Left cardiac atrium (tissue), 4 donors: ENCODE data around the gene PPP1CB. TPM values are rescaled to one million over a fixed set of nuclear protein-coding genes. Genes with fewer than 3 reads are reported as not detected.
"Not testable (repeated sequence)": the region's sequence is repeated elsewhere in the genome, so short reads cannot be mapped to it uniquely, and the experiment has no call there.

Source experiments
- ATAC-seq, 2 donors: fragments of 200-7000 bp; cut with Tn5 transposase; one replicate each; pipeline ENCODE4 v1.9.1; 2020; ENCODE audit warnings: mild to moderate bottlenecking in 2 of 2, moderate library complexity in 2 of 2
- DNase-seq: peaks from one replicate; pipeline ENCODE4 v3.0.0-alpha.2; 2020
- intact Hi-C, 2 donors: fragments of 100-400 bp; cut with DNase I; formaldehyde crosslinking; loops; one replicate each; pipeline versions ENCODE4 v1.14.1 to v1.15.1; 2022 to 2023
- total RNA-seq, 2 donors: library from RNA; stranded (reverse); fragmentation: NEBNext Ultra II Directional; extraction: Animal tissue kit (Norgen Biotek cat#: 25700); gene quantifications; one replicate each; pipeline ENCODE4 v1.2.1, GENCODE V29; 2021
- donor health status: DM: no; HTN: yes; CAD: no.
- donor health status: DM: no; HTN: yes; CAD: no; lungs with severe emphysema.
- donor health status: DM: yes; HTN: yes; CAD: no.
- donor health status: Dilated cardiomyopathy.

Gene PPP1CB
- total RNA-seq, 2 donors from 2014 or later = 260 to 326 TPM

DNA sequence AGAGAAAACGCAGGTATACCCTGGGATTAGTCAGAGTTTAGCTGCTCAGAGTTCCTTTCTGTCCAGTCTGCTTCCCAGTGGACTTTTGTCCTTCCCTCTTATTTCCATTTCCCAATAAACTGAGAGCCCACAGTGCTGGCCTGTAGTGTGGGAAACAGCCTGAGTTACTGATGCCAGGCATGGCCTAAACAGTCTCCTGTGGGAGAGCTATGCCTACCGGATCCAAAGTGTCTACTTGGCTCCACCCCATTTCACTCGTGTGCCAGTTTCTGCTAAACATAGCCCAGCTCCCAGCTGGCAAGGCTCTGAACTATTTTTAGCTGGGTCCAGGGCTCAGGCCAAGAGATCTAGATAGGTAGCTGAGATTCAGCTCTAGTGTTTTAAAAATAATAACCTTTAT, 15.6 kb upstream of the PPP1CB start:
- intact Hi-C loops = no loop called here

DNA sequence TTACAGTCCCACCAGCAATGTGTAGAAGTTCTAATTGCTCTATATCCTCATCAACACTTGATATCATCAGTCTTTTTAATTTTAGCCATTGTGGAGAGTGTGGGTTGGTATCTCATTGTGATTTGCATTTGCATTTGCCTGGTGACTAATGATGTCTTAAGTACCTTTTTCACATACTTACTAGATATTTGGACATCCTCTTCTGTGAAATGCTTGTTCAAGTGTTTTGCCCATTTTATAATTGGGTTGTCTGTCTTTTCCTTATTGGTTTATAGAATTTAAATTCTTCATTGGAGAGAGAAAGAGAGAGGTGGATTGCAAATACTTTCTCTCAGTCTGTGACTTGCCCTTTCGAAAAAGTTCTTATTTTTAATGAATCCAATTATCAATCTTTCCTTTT, 14.0 kb upstream of the PPP1CB start:
- intact Hi-C loops = no loop called here
- ATAC-seq (no peak), DNase-seq (no peak)

More for the DNA sequence above, 15.6 kb upstream of the PPP1CB start:
- DNase-seq (peak; percentile 76), ATAC-seq (peak; percentile 99)

DNA sequence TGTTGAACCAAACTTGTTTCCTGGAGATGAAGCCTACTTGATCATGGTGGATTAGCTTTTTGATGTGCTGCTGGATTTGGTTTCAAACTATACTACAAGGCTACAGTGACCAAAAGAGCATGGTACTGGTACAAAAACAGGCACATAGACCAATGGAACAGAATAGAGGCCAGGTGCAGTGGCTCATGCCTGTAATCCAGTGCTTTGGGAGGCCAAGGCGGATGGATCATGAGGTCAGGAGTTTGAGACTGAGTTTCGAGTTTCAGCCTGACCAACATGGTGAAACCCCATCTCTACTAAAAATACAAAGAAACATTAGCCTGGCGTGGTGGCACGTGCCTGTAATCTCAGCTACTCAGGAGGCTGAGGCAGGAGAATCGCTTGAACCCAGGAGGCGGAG, 9.0 kb upstream of the PPP1CB start:
- ATAC-seq, DNase-seq, intact Hi-C loops: not testable (repeated sequence)

DNA sequence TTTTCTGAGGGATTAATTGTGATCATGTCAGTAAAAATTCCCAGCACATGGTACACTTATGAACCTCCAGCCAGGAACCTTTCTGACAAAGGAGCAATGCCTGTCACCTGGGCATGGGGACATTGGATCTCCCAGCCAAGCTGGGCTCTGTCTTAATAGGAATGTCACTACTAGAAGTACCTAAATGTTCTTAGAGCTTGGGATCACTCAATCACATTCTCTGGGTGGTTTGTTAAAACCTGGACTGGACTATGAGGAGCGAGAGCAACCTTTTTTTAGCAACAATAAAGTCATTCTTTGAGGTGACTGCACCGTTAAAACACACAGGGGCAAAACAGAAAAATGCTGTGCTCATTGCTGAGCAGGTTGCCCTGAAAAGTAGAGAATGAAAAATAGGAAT, 6.4 kb upstream of the PPP1CB start:
- intact Hi-C loops = no loop called here
- DNase-seq = no peak
- ATAC-seq = no peak

DNA sequence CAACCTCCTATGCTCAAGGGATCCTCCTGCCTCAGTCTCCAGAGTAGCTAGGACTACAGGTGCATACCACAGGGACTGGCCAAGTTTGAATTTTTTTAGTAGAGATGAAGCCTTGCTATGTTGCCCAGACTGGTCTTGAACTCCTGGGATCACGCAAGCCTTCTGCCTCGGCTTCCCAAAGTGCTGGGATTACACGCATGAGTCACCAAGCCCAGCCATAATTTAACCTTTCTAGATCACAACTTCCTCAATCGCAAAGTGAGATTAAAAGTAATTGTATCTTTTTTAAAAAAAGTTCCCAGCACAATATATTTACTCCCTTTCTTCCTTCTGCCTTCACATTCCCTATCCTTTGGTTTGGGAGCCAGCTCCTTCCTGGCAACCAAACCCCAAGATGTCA, 5.8 kb upstream of the PPP1CB start:
- intact Hi-C loops = no loop called here
- DNase-seq = no peak
- ATAC-seq = no peak

DNA sequence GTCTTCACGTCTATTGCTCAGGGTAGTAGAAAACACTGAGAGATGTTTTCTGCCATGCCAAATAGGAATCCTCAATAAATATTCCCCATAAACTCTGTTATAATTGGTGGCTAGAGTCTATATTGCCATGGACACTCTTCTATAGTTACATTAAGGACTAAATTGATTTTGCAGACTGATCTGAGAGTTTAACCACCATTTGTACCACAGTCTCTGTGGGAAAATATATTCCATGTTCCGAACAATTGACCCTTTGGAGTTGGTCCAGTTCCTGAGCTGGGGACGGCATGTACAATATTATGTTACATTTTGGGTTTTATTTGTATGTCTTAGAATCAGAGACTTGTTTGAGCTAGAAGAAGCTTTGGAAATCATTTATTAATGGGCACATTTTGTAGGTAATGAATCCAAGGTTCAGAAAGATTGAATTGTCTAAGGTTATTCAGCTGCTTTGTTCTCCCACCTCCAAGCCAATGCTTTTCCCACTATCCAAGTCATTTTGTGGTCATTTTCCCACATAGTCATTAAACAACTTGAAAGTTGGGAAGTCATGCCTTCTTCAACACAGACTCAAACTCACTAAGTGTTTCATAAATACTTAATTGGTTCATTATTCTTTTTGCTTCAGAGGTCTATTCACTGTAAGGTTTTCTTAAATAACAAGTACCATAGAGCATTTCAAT, 5.1 kb upstream of the PPP1CB start:
- intact Hi-C loops = no loop called here
- DNase-seq = no peak
- ATAC-seq = no peak

DNA sequence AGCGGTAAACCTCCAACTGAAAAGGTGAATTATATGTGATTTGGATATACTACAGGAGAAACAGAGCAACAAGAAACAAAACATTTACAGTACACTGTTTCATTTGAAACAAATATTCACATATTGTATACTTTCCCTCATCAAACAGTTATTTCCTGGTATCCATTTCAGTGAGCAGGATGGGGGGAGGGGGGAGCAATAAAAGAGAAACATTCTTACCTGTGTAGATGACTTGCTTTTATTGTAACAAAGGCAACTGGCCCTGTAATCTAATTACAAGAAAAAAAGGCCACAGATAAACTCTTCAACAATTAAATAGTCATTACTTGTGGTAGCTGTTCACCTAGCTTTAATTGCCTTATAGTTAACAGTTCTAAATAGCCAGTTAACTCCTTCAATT, 3.9 kb upstream of the PPP1CB start:
- DNase-seq = no peak
- ATAC-seq = no peak
- intact Hi-C loops = no loop called here

DNA sequence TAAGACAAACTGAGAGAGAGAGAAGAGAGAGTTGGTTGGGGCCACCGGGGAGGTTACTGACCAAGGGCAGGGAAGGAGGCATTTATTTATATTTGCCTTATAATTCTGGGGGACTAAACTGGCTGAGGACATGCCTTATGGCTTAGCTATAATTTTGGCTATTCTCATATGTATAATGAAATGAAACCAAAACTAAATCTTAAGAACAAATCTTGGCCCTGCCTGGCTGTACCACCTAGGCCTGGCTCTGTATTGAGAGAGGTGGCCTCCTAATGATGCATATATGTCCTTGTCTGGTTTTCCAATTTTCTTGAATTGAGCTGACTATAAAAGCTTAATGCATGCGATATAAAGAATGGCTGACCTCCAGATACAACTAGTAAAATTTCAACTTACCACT, 3.5 kb upstream of the PPP1CB start:
- intact Hi-C loops = no loop called here
- ATAC-seq (no peak), DNase-seq (no peak)

DNA sequence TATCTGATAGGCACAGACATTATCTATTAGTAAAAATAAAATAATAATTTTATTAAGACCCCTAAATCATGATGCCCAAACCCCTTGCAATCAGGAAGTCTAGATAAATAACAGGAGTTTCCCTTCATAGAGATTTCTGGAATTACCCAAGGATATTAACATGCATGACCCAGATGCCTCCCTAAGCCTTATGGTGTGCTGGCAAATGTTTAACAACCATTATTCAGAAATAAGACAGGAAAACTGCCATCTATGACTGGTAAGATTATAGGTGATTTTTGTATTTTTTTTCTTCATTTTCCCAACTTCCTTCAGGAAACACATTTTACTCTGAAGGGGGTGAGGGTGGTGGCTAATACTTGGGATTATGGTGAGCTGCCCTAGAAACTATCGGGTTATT, 2.7 kb upstream of the PPP1CB start:
- DNase-seq (no peak), ATAC-seq (no peak)
- intact Hi-C loops = no loop called here

DNA sequence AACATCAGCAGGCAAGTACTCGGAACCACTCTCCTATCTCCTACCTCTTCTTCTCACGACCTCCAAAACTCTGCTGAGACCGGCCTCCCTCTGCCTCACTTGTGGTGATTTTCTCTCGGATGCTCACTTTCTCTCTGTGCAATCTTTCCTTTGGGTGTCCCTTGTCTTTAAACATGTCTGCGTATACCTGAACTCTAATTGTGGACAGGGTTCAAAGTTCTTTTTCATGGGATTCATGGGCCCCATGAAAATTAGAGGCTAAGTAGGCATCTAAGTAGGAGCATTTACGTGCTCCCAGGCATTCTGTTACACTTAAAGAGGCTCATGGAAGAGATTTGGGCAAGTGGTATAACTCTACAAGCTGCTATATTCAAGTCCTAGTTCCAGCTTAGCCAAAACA, 2.1 kb upstream of the PPP1CB start:
- DNase-seq = no peak
- intact Hi-C loops = no loop called here

DNA sequence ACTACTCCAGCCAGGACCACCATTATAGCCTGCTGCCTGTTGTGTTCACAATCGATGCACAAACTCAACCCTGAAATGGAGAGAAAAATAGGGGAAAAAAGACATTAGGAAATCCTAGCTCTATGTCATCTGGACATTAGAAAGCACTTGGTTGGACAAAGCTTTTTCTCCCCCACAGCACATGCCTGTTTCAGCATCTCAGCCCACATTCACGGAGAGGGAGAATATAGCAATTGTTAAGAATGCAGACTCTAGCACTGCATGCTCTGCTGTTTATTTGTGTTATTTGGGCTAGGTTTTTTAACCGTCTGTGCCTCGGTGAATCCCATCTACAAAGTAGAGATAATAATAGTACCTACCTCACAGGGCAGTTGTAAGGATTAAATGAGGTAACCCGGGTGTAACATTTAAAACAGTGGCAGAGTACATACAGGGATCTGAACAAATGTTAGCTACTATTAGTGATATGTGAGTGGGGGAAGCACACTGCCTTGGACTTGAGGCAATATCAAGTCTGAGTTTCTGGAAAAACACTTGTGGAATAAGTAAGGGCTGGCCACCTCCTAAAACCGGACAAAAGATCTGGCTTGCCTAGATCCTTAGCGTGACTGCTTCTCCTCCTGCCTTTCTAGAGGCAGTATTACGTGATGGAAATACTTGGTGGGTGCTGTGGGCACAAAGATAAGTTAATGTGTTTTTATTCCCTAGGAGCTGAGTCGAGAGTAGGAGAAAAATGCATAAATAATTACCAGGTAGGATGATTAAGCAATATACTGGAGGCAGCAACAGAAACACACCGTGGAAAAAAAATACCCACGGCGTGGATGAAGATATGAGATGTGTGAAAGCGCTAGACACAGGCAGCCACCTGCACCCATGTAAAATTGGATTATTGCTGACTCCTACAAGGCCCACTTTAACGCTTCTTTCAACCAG, 1.0 kb upstream of the PPP1CB start:
- DNase-seq (no peak), ATAC-seq (peak in 1 of 2 donors; percentile 4)
- intact Hi-C loops = loop anchor here (5.0 to 10.0 kb wide), 2 partner anchors 73 to 156 kb away; no protein-coding TSS in a partner anchor

More for the DNA sequence above, 2.1 kb upstream of the PPP1CB start:
- ATAC-seq = no peak

DNA sequence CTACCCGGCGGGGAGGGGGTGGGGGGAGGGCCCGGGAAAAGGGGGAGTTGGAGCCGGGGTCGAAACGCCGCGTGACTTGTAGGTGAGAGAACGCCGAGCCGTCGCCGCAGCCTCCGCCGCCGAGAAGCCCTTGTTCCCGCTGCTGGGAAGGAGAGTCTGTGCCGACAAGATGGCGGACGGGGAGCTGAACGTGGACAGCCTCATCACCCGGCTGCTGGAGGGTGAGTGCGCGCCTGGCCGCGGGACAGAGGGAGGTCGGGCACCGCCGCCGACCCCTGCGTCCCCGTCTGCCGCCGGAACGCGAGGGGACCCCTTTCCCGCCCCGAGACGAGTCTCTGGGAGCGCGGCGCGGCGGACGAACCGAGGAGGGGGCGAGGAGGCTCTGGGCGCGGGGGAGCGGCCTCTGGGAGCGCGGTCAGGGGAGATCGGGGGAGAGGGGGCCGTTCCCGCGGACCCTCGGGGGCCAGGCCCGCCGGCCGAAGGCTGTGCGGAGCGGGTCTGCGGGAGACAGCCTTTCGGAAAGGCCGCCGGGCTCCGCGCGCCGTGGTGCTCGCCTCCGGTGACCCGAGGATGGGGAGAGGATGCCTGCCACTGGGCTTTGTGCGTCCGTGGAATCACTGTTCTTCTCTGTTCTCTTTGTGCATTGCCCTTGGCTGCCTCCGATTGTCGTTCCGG, 463 bp downstream of the PPP1CB start:
- DNase-seq (peak; percentile 40), ATAC-seq (peak; percentile 42 to 55)
- intact Hi-C loops = loop anchor here (2.0 to 10.0 kb wide), 3 partner anchors 75 to 157 kb away; no protein-coding TSS in a partner anchor

DNA sequence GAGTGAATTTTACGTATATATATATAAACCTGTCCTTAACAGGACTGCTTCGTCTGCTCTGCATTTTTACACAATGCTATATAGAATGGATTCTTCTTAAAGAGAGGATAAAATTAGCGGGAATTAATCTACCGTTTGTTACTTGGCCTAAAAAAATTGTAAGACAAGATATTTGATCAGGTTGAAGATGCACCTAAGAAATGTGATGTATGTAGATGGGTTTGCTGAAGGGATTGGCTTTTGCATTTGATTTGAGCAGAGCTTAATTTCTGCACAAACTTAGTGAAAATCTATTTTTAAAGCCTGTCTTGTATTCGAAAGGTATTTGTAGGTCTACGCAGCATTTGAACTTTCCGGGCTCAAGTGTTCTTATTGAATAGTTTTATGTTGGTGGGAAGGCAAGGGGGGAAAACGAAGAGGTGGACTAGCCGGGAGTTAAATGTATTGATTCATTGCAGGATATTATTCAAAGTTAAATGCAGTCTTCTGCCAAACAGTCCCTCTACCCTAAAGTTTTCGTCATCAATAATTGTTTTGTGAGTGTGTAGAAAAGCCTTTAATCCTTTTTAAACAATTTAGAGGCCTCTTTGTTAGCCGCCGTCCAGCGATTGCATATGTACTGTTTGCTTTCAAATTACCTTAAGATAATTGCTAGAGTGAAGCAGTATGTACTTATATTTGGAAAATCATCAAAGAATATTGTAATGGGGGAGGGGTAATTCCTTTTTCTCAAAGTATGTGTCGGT, 1.2 kb downstream of the PPP1CB start:
- ATAC-seq (no peak), DNase-seq (no peak)
- intact Hi-C loops = loop anchor here (2.0 to 10.0 kb wide), 3 partner anchors 76 to 158 kb away; no protein-coding TSS in a partner anchor

DNA sequence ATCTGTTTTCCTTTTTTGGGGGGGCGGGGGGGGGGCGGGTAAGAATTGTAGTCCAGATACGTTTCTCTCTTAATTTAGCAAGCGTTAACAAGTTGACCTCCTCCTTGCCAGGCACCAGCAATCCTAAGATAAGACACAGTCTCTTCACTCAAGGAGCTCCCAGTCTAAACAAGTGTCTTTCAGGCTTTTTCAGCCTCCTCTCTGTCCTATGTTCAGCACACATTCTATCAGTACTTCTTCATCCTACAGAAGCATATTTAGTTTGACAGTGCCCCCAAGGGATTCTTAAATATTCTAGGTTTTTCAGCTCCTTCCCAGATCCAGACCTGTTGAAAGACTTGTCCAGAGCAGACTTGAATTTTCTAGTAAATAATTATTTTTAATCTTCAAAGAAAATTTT, 2.7 kb downstream of the PPP1CB start:
- DNase-seq = no peak

DNA sequence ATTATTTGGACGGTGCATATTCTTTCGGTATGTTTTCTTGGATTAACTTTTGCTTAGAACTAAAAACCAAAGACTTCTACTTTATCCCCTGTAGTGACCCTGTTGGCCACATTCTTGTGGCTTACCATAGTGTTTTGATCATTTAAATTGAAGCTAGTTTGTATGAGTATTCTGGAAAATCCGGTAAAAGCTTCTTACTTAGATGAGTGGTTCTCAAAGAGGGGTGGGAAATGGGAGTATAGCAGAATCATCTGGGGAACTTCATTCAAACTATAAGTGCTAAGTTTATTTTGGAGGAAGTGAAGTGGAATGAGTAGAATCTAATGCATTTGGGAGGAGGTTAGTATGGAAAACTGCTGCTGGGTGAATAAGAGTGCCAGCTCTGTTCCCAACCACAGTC, 3.8 kb downstream of the PPP1CB start:
- intact Hi-C loops = loop anchor here in 1 of 2 donors (10.0 kb wide), 1 partner anchor 161 kb away; no protein-coding TSS in a partner anchor
- ATAC-seq (no peak), DNase-seq (no peak)

More for the DNA sequence above, 2.7 kb downstream of the PPP1CB start:
- no peak for ATAC-seq
- intact Hi-C loops = loop anchor here (5.0 to 10.0 kb wide), 2 partner anchors 77 to 160 kb away; no protein-coding TSS in a partner anchor

DNA sequence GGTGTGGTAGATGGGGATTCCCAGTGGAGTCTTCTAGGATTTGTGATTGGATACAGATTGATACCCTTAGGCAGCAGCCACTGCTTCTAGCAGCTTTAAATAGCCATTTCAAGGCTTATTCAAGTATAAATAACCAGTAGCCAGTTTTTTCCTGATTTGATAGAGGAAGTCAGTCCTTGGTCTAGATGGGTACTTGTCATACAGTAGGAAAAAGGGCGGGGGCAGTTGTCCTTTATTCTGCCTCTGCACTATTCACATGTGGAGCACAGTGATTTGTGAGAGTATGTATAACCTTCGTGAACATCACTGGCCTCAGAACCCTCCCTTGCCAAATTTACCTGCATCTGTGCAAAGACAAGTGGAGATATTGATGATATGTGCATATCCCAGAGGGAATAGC, 6.8 kb downstream of the PPP1CB start:
- intact Hi-C loops = loop anchor here in 1 of 2 donors (10.0 kb wide), 1 partner anchor 164 kb away; no protein-coding TSS in a partner anchor
- DNase-seq (no peak), ATAC-seq (no peak)

DNA sequence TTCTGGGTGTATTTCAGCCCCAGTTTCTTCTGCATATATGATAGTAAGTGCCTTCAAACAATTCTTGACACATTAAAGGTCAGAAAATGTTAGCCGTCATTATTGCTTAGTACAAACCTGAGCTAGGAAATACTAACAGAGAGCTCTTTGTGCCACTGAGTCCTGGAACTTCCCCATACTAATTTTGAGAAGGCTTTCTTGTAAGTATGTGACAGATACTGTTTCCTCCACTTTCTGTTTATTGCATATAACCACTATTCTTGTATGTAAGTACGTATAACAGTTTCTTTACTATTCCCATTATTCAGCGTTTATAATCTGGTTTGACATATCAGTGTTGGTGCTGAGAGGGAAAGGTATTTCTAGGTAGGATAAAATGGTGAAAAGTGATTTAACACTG, 9.8 kb downstream of the PPP1CB start:
- DNase-seq (no peak), ATAC-seq (no peak)
- intact Hi-C loops = no loop called here

DNA sequence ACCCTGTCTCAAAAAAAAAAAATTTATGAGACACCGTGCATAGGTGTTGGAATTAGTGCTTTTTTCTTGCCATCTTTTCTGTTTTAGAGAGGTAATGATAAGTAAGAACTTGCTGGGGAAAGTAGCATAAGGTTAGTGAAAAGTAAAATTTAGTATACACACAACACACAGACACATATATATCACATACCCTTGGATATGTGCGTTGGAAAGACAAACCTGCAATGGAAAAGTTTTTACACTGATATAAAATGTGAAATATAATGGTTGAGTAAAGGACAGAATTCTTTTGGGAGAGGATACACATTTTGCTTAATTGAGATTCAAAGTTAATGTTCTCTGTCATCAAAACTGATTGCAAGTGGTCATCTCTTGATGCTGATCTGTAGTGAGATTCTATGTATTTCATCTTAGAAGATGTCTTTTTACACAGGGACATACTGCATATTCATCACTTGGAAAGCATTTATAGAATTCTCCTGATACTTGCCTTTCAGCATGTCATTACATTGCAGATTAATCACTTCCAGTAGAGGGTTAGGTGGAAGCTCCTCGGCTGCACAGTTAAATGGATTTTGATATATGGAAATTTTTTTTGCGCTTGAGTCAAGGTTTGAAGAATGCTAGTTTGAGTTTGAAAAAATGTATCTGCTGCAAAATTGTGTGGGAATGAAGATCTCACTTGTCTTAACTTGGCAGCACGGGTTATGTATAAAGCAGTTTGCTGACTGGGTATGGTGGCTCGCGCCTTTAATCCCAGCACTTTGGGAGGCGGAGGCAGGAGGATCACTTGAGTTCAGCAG, 13.5 kb downstream of the PPP1CB start:
- intact Hi-C loops = no loop called here
- ATAC-seq = peak in 1 of 2 donors; percentile 26
- DNase-seq = no peak
